Adrenal gland (tissue), 12 donors: ENCODE results near the gene JPH2. TPM values are rescaled to one million over a fixed set of nuclear protein-coding genes. Genes with fewer than 3 reads are reported as not detected.

Experiments
- DNase-seq, 7 donors: peaks; one replicate each; pipeline ENCODE4 v3.0.0-alpha.2; 2019 to 2020
- H3K27ac ChIP-seq, 5 donors: fragments of 200-600 bp; sonication (generic) in 4 of 5; 1 replicate in 3 of 5; 2 replicates in 2 of 5; pipeline versions ENCODE4 v1.5.1 to v1.8.0; 2016 to 2020; ENCODE audit warnings: mild to moderate bottlenecking in 1 of 5
- H3K27me3 ChIP-seq: fragments of 200-600 bp; 2 replicates; pipeline ENCODE4 v1.8.0; 2021
- H3K36me3 ChIP-seq, 2 donors: fragments of 200-600 bp; replicated peaks in 1 of 2; 1 replicate in 1 of 2; 2 replicates in 1 of 2; pipeline versions ENCODE4 v1.5.1 to v1.8.0; 2018 to 2022
- H3K4me1 ChIP-seq, 2 donors: fragments of 200-600 bp; replicated peaks in 1 of 2; 1 replicate in 1 of 2; 2 replicates in 1 of 2; pipeline versions ENCODE4 v1.5.1 to v1.8.0; 2018 to 2021
- H3K4me3 ChIP-seq, 4 donors: fragments of 200-600 bp; sonication (generic) in 3 of 4; one replicate each; pipeline ENCODE4 v1.5.1; 2016 to 2018
- H3K9me3 ChIP-seq, 3 donors: fragments of 200-600 bp; sonication (generic) in 1 of 3; replicated peaks in 1 of 3; 1 replicate in 2 of 3; 2 replicates in 1 of 3; pipeline versions ENCODE4 v1.5.1 to v1.8.0; 2016 to 2021
- POLR2A ChIP-seq, 2 donors: fragments of 450-650 bp; IDR thresholded peaks; one replicate each; pipeline ENCODE4 v1.6.1; 2017; ENCODE audit warnings: antibody characterized with exemption in 2 of 2, mild to moderate bottlenecking in 2 of 2, moderate library complexity in 1 of 2
- WGBS, 4 donors: extraction: QIAGEN DNeasy Blood & Tissue Kit in 2 of 4; methylation state at CpG; one replicate each; pipeline versions ENCODE4 v1.1.5 to v1.1.7; 2013 to 2017; 5-methylcytosine and 5-hydroxymethylcytosine counted together
- intact Hi-C, 2 donors: fragments of 100-400 bp; cut with DNase I; formaldehyde crosslinking; loops; one replicate each; pipeline versions ENCODE4 v1.14.1 to v1.15.0; 2022 to 2023
- polyA plus RNA-seq, 3 donors: library from polyadenylated mRNA; stranded (reverse); fragments of 200-250 nt in 2 of 3; fragments of 350-450 nt in 1 of 3; fragmentation: Illumina TruSeq in 1 of 3; extraction: RNeasy Lipid Tissue Mini Kit (QIAGEN cat#74804) in 1 of 3; gene quantifications; one replicate each; pipeline ENCODE4 v1.2.3, GENCODE V29; 2013 to 2014
- total RNA-seq, 9 donors: library from RNA; depleted of rRNA in 4 of 9; stranded (reverse); fragments of >200 nt in 4 of 9; fragments of 120-200 nt in 1 of 9; fragmentation: NEBNext Ultra II Directional in 1 of 9; extraction: Animal tissue kit (Norgen Biotek cat#: 25700) in 1 of 9; gene quantifications; one replicate each; pipeline versions ENCODE4 v1.1.0 to v1.2.4, GENCODE V29; 2013 to 2023
- TF ChIP-seq, protein P1 (sequence below), 6 experiments: fragments of 450-650 bp in 4 of 6; fragments of 200-600 bp in 2 of 6; sonication (generic) in 1 of 6; IDR thresholded peaks; 1 replicate in 5 of 6; 2 replicates in 1 of 6; pipeline versions ENCODE4 v1.5.1 to v1.8.0; 2016 to 2021; ENCODE audit warnings: antibody characterized with exemption in 6 of 6, mild to moderate bottlenecking in 2 of 6, moderate library complexity in 1 of 6
- donor health status: healthy with polysubstance abuse.
- donor health status: Bipolar disorder and iron deficiency.
- donor health status: DM: yes; HTN: yes; CAD: no.
- donor health status: DM: no; HTN: no; CAD: no.
- donor health status: DM: no; HTN: no; CAD: no.
- donor health status: DM: yes; HTN: yes; CAD: no.

Gene JPH2
- total and polyA plus RNA-seq, 12 donors = 0.59 to 13.0 (median 3.4) TPM

- Histone ChIP-seq H3K36me3 (no peaks in the 10 kb centered on the region), H3K4me3 (no peak overlapping the region), H3K4me1 (no peaks in the 10 kb centered on the region), H3K27ac (no peak overlapping the region), H3K27me3 (no peaks in the 10 kb centered on the region), H3K9me3 (no peaks in the 10 kb centered on the region)
- intact Hi-C loops = no loop called here
- no peak for DNase-seq
- no peak for TF ChIP-seq POLR2A (IDR thresholded peaks at IDR 0.05)
- TF ChIP-seq, protein P1, sequence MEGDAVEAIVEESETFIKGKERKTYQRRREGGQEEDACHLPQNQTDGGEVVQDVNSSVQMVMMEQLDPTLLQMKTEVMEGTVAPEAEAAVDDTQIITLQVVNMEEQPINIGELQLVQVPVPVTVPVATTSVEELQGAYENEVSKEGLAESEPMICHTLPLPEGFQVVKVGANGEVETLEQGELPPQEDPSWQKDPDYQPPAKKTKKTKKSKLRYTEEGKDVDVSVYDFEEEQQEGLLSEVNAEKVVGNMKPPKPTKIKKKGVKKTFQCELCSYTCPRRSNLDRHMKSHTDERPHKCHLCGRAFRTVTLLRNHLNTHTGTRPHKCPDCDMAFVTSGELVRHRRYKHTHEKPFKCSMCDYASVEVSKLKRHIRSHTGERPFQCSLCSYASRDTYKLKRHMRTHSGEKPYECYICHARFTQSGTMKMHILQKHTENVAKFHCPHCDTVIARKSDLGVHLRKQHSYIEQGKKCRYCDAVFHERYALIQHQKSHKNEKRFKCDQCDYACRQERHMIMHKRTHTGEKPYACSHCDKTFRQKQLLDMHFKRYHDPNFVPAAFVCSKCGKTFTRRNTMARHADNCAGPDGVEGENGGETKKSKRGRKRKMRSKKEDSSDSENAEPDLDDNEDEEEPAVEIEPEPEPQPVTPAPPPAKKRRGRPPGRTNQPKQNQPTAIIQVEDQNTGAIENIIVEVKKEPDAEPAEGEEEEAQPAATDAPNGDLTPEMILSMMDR (IDR thresholded peaks at IDR 0.05) = no peak
- 74 to 84% (median 80%) methylated on average over 6 to 7 of the region's 7 CpGs for WGBS, 4 donors
These were observed 32.4 kb downstream of the JPH2 start for GRCh38 chr20:44154521-44155001.

- H3K4me1 ChIP-seq = no peaks in the 10 kb centered on the region
- TF ChIP-seq, protein P1 (IDR thresholded peaks at IDR 0.05) = no peak
- no peak for TF ChIP-seq POLR2A (IDR thresholded peaks at IDR 0.05)
- DNase-seq = no peak
- no peaks in the 10 kb centered on the region for H3K9me3 ChIP-seq
- H3K4me3 ChIP-seq = no peak overlapping the region
- WGBS, 4 donors = 58 to 75% (median 69%) methylated on average over 6 of the region's 6 CpGs
- H3K36me3 ChIP-seq = no peaks in the 10 kb centered on the region
- intact Hi-C loops = no loop called here
- no peak overlapping the region for H3K27ac ChIP-seq
- H3K27me3 ChIP-seq = no peaks in the 10 kb centered on the region
These were observed 33.3 kb downstream of the JPH2 start for GRCh38 chr20:44153636-44154043.

DNA sequence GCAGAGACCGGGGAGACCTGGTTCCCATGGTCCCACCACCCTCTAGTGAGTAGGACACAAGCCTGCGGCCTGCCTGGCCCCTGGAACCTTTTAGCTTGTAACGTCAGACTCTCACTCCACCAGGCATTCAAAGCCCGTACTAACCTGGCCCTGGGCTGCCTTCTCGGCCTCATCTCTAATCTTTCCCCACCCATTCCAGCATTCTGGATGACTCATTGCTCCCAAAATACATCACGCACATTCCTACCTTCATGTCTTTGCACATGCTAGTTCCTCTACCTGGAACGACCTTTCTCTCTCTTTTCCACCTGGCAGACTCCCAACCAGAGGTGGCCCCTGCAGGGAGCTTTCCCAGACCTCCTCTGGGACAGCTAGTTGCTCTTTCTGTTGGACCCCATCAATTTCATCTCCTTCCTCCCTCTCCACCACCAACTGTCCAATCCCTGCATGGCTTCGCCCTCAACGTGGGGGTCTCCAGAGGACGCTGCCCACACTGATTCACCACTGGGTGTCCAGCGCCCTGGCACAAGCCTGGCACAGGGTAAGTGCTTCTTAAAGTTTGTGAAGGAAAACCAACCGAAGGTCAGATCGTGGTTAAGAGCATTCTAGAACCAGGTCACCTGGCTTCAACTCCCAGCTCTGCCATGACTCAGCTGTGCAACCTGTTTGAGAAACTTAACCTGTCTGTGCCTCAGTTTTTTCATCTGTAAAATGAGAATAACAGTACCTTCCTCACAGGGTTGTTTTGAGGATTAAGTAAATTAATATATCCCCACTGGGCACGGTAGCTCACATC, 35.2 kb downstream of the JPH2 start:
- TF ChIP-seq, protein P1 (IDR thresholded peaks at IDR 0.05) = no peak
- no peak for TF ChIP-seq POLR2A (IDR thresholded peaks at IDR 0.05)
- Histone ChIP-seq H3K36me3 (no peaks in the 10 kb centered on the region), H3K4me3 (no peak overlapping the region), H3K4me1 (no peaks in the 10 kb centered on the region), H3K9me3 (no peaks in the 10 kb centered on the region), H3K27ac (peak overlapping the region in 1 of 5 donors; percentile 34), H3K27me3 (no peaks in the 10 kb centered on the region)
- 74 to 82% (median 80%) methylated on average over 14 of the region's 14 CpGs for WGBS, 4 donors
- peak in 4 of 7 donors; percentile 25 to 38 (median 30) for DNase-seq
- intact Hi-C loops = no loop called here

DNA sequence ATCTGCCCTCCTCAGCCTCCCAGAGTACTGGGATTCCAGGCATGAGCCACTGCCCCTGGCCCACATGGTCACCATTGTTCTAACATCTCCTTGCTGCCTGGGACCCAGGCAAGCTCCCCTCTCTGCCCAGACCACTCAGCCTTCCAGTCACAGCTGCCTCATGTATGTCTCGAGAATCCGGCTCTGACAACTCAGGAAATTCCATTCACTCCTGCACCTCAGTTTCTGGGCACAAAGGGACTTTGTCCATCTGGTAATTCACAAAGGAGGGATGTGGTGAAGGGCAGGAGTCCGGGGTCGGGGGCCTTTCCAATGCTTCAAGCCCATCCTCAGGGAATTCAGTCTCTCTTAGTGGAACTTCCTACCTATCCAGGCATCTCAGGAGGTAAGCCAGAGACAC, 40.7 kb downstream of the JPH2 start:
- Histone ChIP-seq H3K27me3 (no peaks in the 10 kb centered on the region), H3K4me3 (no peak overlapping the region), H3K9me3 (no peaks in the 10 kb centered on the region), H3K36me3 (no peaks in the 10 kb centered on the region), H3K4me1 (no peaks in the 10 kb centered on the region), H3K27ac (no peak overlapping the region)
- intact Hi-C loops = no loop called here
- WGBS, 4 donors = 71 to 89% (median 79%) methylated on average over 3 to 4 of the region's 4 CpGs
- TF ChIP-seq POLR2A (IDR thresholded peaks at IDR 0.05) = no peak
- TF ChIP-seq, protein P1 (IDR thresholded peaks at IDR 0.05) = no peak
- DNase-seq = no peak
